Neural progenitor cell (in vitro differentiated cells): ENCODE results near the gene BRIX1.

Experiments
- CTCF ChIP-seq: fragments of 200-600 bp; sonication (generic); IDR thresholded peaks from 2 replicates; pipeline ENCODE4 v1.5.1; 2017; ENCODE audit warnings: antibody characterized with exemption, mild to moderate bottlenecking
- EZH2phosphoT487 ChIP-seq: fragments of 200-600 bp; sonication (generic); IDR thresholded peaks from 2 replicates; pipeline ENCODE4 v1.6.1; 2017; ENCODE audit warnings: antibody characterized with exemption

GRCh38 chr5:34926318-34926888, 10.9 kb downstream of the BRIX1 start:
- TF ChIP-seq CTCF (no peak), EZH2phosphoT487 (no peak)
